Loucy (cell line): ENCODE data around the gene CHMP3.

Source experiments
- H2AFZ ChIP-seq: fragments of 200-600 bp; sonication (generic); 2 replicates; pipeline ENCODE4 v1.6.0; 2016; ENCODE audit warnings: antibody characterized with exemption, mild to moderate bottlenecking, low read length, moderate library complexity
- H3F3A ChIP-seq: fragments of 200-600 bp; 2 replicates; pipeline ENCODE4 v1.6.0; 2016; ENCODE audit warnings: antibody characterized with exemption, low read depth, mild to moderate bottlenecking
- H3K27me3 ChIP-seq: fragments of 200-600 bp; sonication (generic); 2 replicates; pipeline ENCODE4 v1.6.1; 2014; ENCODE audit warnings: low read length, mild to moderate bottlenecking; ENCODE audit not compliant: insufficient read depth, poor library complexity, severe bottlenecking
- H3K36me3 ChIP-seq: fragments of 200-600 bp; sonication (generic); 2 replicates; pipeline ENCODE4 v1.6.1; 2016; ENCODE audit warnings: low read length; ENCODE audit not compliant: insufficient read depth
- H3K4me1 ChIP-seq: fragments of 200-600 bp; sonication (generic); 2 replicates; pipeline ENCODE4 v1.5.1; 2014; ENCODE audit warnings: low read length, mild to moderate bottlenecking; ENCODE audit not compliant: insufficient read depth, poor library complexity, severe bottlenecking
- H3K4me2 ChIP-seq: fragments of 200-600 bp; sonication (generic); 2 replicates; pipeline ENCODE4 v1.6.0; 2014; ENCODE audit warnings: antibody characterized with exemption, low read length, low read depth, mild to moderate bottlenecking; ENCODE audit not compliant: poor library complexity, severe bottlenecking
- H3K4me3 ChIP-seq: fragments of 200-600 bp; sonication (generic); 2 replicates; pipeline ENCODE4 v1.5.1; 2014; ENCODE audit warnings: low read length, mild to moderate bottlenecking, mixed read lengths; ENCODE audit not compliant: poor library complexity, severe bottlenecking
- H3K79me2 ChIP-seq: fragments of 200-600 bp; sonication (generic); 2 replicates; pipeline ENCODE4 v1.6.1; 2014; ENCODE audit warnings: low read length; ENCODE audit not compliant: insufficient read depth
- H3K9ac ChIP-seq: fragments of 200-600 bp; sonication (generic); 2 replicates; pipeline ENCODE4 v1.6.0; 2014; ENCODE audit warnings: mild to moderate bottlenecking, low read depth, low read length, moderate library complexity; ENCODE audit not compliant: poor library complexity, severe bottlenecking
- H3K9me2 ChIP-seq: fragments of 200-600 bp; sonication (generic); replicated peaks from 2 replicates; pipeline ENCODE4 v1.6.1; 2016; ENCODE audit warnings: low read depth, low read length, mixed read lengths
- H3K9me3 ChIP-seq: fragments of 200-600 bp; sonication (generic); 2 replicates; pipeline ENCODE4 v1.6.1; 2014; ENCODE audit warnings: mild to moderate bottlenecking, antibody characterized with exemption, low read length, low read depth; ENCODE audit not compliant: insufficient read depth
- H4K20me1 ChIP-seq: fragments of 200-600 bp; sonication (generic); 2 replicates; pipeline ENCODE4 v1.6.0; 2014; ENCODE audit warnings: antibody characterized with exemption, low read length, mild to moderate bottlenecking; ENCODE audit not compliant: insufficient read depth, poor library complexity, severe bottlenecking
- CTCF ChIP-seq: fragments of 200-600 bp; sonication (generic); conservative IDR thresholded peaks from 2 replicates; pipeline ENCODE4 v1.5.1; 2014; ENCODE audit warnings: mild to moderate bottlenecking, antibody characterized with exemption, low read length
- EZH2phosphoT487 ChIP-seq: fragments of 200-600 bp; IDR thresholded peaks from 2 replicates; pipeline ENCODE4 v1.6.1; 2018; ENCODE audit warnings: antibody characterized with exemption, mild to moderate bottlenecking, moderate library complexity, borderline replicate concordance

Gene CHMP3

DNA sequence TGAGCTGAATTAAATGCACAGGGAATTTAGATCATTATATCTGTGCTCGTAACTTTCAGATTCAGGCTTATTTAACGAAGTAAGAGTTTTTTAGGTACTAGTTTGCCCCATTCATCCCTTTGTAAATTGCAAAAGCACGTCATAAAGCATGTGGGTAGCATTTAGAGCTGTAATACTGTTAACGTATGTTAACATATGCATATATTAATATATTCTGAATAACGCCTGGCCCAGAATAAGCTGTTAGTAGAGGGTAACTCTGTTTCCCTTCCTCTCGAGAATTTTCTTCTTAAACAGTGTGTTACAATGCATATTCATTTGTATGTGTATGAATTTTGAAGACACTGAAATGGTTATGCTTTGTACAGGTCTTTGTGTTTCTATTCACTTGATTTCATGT lies 91.6 kb downstream of the CHMP3 start:
- Histone ChIP-seq H2AFZ (no peak overlapping the region), H3K4me3 (no peak overlapping the region), H3K79me2 (peaks cover 26% of the 10 kb centered on the region; the same call in 1 of the 2 replicates), H3K9ac (no peak overlapping the region), H4K20me1 (peaks cover 18% of the 10 kb centered on the region), H3K36me3 (peaks cover 97% of the 10 kb centered on the region), H3F3A (no peaks in the 10 kb centered on the region), H3K27me3 (no peaks in the 10 kb centered on the region), H3K4me1 (no peaks in the 10 kb centered on the region), H3K4me2 (no peak overlapping the region), H3K9me2 (no peaks in the 10 kb centered on the region), H3K9me3 (no peaks in the 10 kb centered on the region)
- no peak for TF ChIP-seq EZH2phosphoT487
- TF ChIP-seq CTCF, result no peak

DNA sequence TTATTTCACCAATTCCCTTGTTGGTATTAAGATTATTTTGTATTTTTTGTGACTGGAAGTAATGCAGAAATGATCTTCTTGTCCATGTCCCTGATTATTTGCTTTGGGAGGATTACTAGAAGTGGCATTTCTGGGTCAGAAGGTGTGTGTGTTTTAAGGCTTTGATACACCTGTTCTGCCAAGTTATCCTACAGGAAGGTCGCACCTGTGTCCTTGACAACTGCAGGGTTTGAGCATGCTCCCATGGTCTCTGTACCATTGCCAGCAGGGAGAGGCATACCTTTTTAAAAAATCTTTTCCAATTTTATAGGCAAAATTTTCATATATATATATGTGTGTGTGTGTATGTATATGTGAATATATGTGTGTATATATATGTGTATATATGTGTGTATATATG lies 92.4 kb downstream of the CHMP3 start:
- peaks cover 18% of the 10 kb centered on the region for H4K20me1 ChIP-seq
- TF ChIP-seq EZH2phosphoT487, result no peak
- TF ChIP-seq CTCF, result no peak
- no peaks in the 10 kb centered on the region for H3K9me3 ChIP-seq
- no peaks in the 10 kb centered on the region for H3K4me1 ChIP-seq
- no peaks in the 10 kb centered on the region for H3K9me2 ChIP-seq
- H3K27me3 ChIP-seq, result no peaks in the 10 kb centered on the region
- no peaks in the 10 kb centered on the region for H3F3A ChIP-seq
- H3K36me3 ChIP-seq, result peaks cover 98% of the 10 kb centered on the region
- H2AFZ ChIP-seq, result no peak overlapping the region
- no peak overlapping the region for H3K9ac ChIP-seq
- H3K4me2 ChIP-seq, result no peak overlapping the region
- no peak overlapping the region for H3K4me3 ChIP-seq
- peaks cover 32% of the 10 kb centered on the region; the same call in 1 of the 2 replicates for H3K79me2 ChIP-seq

DNA sequence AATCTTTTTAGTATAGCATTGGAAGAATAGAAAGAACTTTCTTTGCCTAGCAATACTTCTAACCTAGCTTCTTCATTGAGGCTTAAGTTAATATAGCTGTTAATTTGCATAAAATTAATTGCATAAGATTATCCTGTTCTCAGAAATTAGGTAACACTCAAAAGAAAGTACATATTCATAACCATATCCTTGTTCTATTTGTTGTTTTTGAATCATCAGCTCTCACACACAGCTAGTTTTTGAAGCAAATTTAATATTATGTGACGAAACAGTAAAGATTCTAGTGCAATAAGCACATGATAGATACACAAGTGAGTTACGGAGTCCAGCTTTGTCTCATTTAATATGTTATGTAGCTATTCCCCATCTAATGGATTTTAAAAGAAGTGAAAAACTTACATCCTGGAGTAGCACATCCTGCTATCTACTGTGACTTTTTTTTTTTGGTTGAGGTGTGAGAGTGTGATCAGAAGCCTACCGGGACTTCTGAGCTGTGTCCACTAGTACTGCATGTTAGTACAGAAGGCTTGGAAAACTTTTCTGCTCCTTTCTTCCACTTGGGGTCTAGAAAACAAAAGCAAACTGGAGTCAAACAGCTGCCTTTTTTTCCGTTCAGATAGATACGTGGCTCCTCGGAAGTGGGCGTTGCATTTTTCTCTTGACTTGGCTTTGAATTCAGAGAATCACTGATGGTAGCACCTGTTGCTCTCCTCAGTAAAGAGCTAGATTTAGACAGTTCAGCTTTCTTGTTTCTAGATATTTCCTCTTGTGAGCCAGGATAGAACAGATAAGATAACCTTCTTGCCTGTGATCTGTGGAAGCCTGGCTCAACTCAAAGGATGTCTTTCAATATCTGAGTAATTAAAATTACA lies 94.8 kb downstream of the CHMP3 start:
- no peaks in the 10 kb centered on the region for H3K9me2 ChIP-seq
- H3K4me2 ChIP-seq, result no peak overlapping the region
- no peaks in the 10 kb centered on the region for H3K4me1 ChIP-seq
- H3K79me2 ChIP-seq, result peaks cover 32% of the 10 kb centered on the region; the same call in 1 of the 2 replicates
- H3F3A ChIP-seq, result no peaks in the 10 kb centered on the region
- H4K20me1 ChIP-seq, result peaks cover 18% of the 10 kb centered on the region
- no peaks in the 10 kb centered on the region for H3K27me3 ChIP-seq
- no peak overlapping the region for H2AFZ ChIP-seq
- no peak overlapping the region for H3K4me3 ChIP-seq
- H3K9me3 ChIP-seq, result no peaks in the 10 kb centered on the region
- TF ChIP-seq EZH2phosphoT487, result no peak
- no peak for TF ChIP-seq CTCF
- peaks cover 97% of the 10 kb centered on the region for H3K36me3 ChIP-seq
- H3K9ac ChIP-seq, result no peak overlapping the region
